ENCODE data around the gene ERMN.
"Not testable (repeated sequence)": the region's sequence is repeated elsewhere in the genome, so short reads cannot be mapped to it uniquely, and the experiment has no call there.

The ERMN gene

GRCh38 chr2:157292853-157293252, 32.8 kb downstream of the ERMN start:
- no peak for DNase-seq (ENCODE audit: low spot score)

GRCh38 chr2:157291018-157291417, 34.6 kb downstream of the ERMN start:
- DNase-seq (ENCODE audit: low spot score), result peak; percentile 33

- peak; percentile 43 for DNase-seq (ENCODE audit: low spot score)
These were observed 35.1 kb downstream of the ERMN start for GRCh38 chr2:157290525-157290924.

- DNase-seq (ENCODE audit: low spot score), result no peak
These were observed 38.5 kb downstream of the ERMN start for GRCh38 chr2:157287160-157287559.

DNA sequence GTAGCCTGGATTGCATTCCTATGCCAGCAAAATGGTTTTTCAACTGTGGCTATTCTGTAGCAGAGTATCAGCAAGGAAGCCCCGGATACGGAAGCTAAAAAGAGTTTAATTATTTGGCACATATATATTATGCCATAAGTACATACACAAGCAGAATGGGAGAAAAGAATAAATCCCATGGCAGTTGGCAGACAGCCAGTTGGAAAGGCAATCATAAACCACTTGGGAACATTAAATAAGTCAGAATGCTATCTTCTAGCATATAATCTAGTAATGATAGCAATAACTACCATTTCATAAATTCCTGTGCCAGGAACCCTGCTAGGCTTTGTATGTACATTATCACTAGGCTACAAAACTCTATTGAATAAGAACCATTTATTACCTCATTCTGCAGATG, 42.2 kb downstream of the ERMN start:
- DNase-seq (ENCODE audit: low spot score), result no peak

DNA sequence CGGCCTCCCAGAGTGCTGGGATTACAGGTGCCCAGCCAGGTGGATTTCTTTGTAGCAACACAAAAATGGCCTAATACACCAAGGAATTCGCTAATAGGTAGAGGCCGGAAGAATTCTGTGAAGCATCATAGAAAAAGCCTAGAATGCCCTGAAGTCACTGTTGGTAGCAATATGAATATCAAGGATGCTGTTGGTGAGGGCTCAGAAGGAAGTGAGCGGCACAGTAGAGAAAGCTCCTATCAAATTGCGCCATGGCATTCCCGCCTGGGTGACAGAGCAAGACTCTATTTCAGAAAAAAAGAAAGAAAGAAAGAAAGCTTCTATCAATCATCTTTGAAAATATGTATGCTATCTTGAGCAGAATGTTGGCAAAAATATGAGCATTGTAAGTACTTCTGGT, 44.3 kb downstream of the ERMN start:
- no peak for DNase-seq (ENCODE audit: low spot score)

- not testable (repeated sequence) for DNase-seq (ENCODE audit: low spot score)
These were observed 46.3 kb downstream of the ERMN start for GRCh38 chr2:157279311-157279710.

GRCh38 chr2:157271590-157272203, 53.9 kb downstream of the ERMN start:
- no peak for DNase-seq (ENCODE audit: low spot score)

DNA sequence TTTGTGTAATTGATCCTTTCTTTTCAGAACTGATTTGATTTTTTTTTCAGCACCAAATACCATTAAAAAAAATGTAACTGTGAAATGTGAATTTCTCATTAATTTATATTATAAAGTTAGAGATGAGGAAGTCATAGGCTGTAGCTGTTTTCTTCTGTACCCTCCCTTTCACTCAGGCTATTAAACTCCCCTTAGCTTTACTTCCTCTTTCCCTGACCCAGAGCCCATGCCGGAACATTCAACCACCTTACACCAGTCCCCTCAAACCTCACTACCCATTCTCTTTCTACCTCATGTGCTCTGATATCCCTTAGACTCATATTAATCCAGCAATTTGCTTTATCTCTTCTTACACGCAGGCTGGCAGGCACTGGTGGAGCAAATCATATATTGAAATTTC, 55.7 kb downstream of the ERMN start:
- no peak for DNase-seq (ENCODE audit: low spot score)

DNA sequence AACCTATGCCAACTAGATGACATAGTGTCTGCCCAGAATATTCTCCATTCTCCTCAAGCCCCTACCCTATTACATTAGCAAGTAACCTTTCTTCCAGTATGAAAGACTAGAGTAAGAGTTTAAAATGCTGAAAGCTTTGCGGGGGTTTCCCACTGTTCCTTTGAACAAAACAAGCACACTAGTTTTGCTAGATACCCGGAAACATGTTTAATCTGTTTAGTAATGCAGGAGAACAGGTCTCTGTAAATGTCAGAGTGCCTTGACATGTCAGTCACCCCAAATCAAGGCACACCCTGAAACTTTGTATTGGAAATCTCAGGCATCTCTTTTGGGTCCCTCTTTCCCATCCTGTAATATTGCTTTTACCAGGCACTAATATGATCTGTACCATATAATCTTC, 56.6 kb downstream of the ERMN start:
- no peak for DNase-seq (ENCODE audit: low spot score)

Measured in hematopoietic multipotent progenitor cell treated with erythropoietin and hydrocortisone succinate and interleukin-3 and kit ligand, for 17 days (in vitro differentiated cells).